HG02840 (cell line): ENCODE results near the gene ZNF407.

Experiments
- ATAC-seq: cut with Tn5 transposase; IDR thresholded peaks from one replicate; pipeline ENCODE4 v1.9.1; 2021; ENCODE audit warnings: mild to moderate bottlenecking, moderate library complexity, moderate number of reproducible peaks; ENCODE audit not compliant: unreplicated experiment, low FRiP score

The ZNF407 gene

GRCh38 chr18:74989134-74989533, 391.5 kb downstream of the ZNF407 start:
- no peak for ATAC-seq

GRCh38 chr18:74990563-74991081, 393.0 kb downstream of the ZNF407 start:
- ATAC-seq, result no peak

GRCh38 chr18:74994502-74995418, 397.1 kb downstream of the ZNF407 start:
- ATAC-seq, result peak; percentile 84

GRCh38 chr18:74995419-74995736, 397.7 kb downstream of the ZNF407 start:
- no peak for ATAC-seq

GRCh38 chr18:74996055-74996454, 398.4 kb downstream of the ZNF407 start:
- ATAC-seq, result no peak

- no peak for ATAC-seq
Observed at GRCh38 chr18:74996996-74997395, 399.3 kb downstream of the ZNF407 start.

- no peak for ATAC-seq
Observed at GRCh38 chr18:75000920-75001319, 403.2 kb downstream of the ZNF407 start.

- no peak for ATAC-seq
Observed at GRCh38 chr18:75003039-75003438, 405.4 kb downstream of the ZNF407 start.

- no peak for ATAC-seq
Observed at GRCh38 chr18:75003764-75004690, 406.4 kb downstream of the ZNF407 start.

GRCh38 chr18:75005626-75006025, 408.0 kb downstream of the ZNF407 start:
- no peak for ATAC-seq

- ATAC-seq, result no peak
Observed at GRCh38 chr18:75008186-75008585, 410.5 kb downstream of the ZNF407 start.

- no peak for ATAC-seq
Observed at GRCh38 chr18:75009296-75009695, 411.6 kb downstream of the ZNF407 start.

GRCh38 chr18:75009878-75010277, 412.2 kb downstream of the ZNF407 start:
- ATAC-seq, result no peak

- ATAC-seq, result no peak
Observed at GRCh38 chr18:75010278-75010677, 412.6 kb downstream of the ZNF407 start.

GRCh38 chr18:75010689-75011088, 413.0 kb downstream of the ZNF407 start:
- ATAC-seq, result no peak

GRCh38 chr18:75016025-75016717, 418.5 kb downstream of the ZNF407 start:
- peak; percentile 85 for ATAC-seq

GRCh38 chr18:75023473-75023872, 425.8 kb downstream of the ZNF407 start:
- no peak for ATAC-seq

GRCh38 chr18:75024871-75025270, 427.2 kb downstream of the ZNF407 start:
- no peak for ATAC-seq

GRCh38 chr18:75025573-75025972, 427.9 kb downstream of the ZNF407 start:
- ATAC-seq, result no peak

GRCh38 chr18:75029481-75029880, 431.8 kb downstream of the ZNF407 start:
- ATAC-seq, result no peak
